ENCODE results near the gene STX5. TPM values are rescaled to one million over a fixed set of nuclear protein-coding genes. Genes with fewer than 3 reads are reported as not detected.

STX5 gene
- total and polyA plus RNA-seq, 9 of the 15 experiments (the other 6 are each of a cell fraction or from before 2014, with no cell fraction given) = 2.8 to 28.6 (median 23.7) TPM

DNA sequence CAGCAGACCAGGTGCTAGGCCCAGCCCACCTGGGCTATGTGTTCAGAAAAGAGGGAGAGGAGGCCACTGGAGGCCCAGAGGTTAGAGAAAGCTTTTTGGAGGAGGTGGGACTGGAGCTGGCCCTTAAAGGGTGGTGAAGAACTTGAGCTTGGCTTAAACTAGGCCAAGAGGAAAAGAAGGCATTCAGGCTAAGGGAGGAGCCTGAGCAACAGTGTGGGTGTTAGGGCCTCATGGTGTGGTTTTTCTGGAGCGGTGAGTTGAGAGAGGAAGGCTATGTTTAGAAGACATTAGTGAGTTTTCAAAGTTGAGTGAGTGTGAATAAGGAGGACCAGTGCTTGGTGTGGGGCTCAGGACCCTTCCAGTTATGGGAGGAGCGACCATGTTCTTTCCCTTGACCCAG is 54.5 kb downstream of the STX5 start:
- intact Hi-C loops (cut with micrococcal nuclease) (no loop called here), in situ Hi-C loops (cut with MboI) (no loop called here)
- Histone ChIP-seq H3K4me1 (replicated peaks in 1 of 2; ENCODE audit: control insufficient read depth in 2 of 2, insufficient read depth in 2 of 2, low read length in 2 of 2) (peaks cover 0 to 3% of the 10 kb centered on the region in 2 experiments; a peak in 2 of 5 replicates), H3K4me3 (no peak overlapping the region), H3K79me2 (ENCODE audit: control insufficient read depth, insufficient read depth, low read length) (peaks cover 19% of the 10 kb centered on the region), H3K27me3 (ENCODE audit: control insufficient read depth in 2 of 2, insufficient read depth in 2 of 2, low read length in 2 of 2) (no peaks in the 10 kb centered on the region), H3K27ac (ENCODE audit: extremely low read depth, low read depth, low read length) (no peak overlapping the region), H3K4me2 (ENCODE audit: insufficient read depth, low read length) (no peak overlapping the region), H3K9ac (ENCODE audit: insufficient read depth in 1 of 2, low read depth in 2 of 2, low read length in 2 of 2) (0 out of 4 replicates have a peak overlapping the region, but pooled peaks of 1 of the 2 experiments have one; percentile 36), H3K9me3 (replicated peaks; ENCODE audit: control insufficient read depth, insufficient read depth, low read depth, low read length) (no peaks in the 10 kb centered on the region), H2AFZ (ENCODE audit: low read depth, low read length) (no peak overlapping the region), H3K36me3 (ENCODE audit: control insufficient read depth, insufficient read depth, low read length) (peaks cover 59% of the 10 kb centered on the region), H3K9me1 (ENCODE audit: control insufficient read depth, insufficient read depth, low read length) (no peaks in the 10 kb centered on the region), H4K20me1 (replicated peaks; ENCODE audit: control insufficient read depth, insufficient read depth, low read length) (no peaks in the 10 kb centered on the region)
- DNase-seq (ENCODE audit: extremely low read depth in 1 of 4, low spot score in 3 of 4) (peak in 2 of 4 experiments; percentile 2 to 3), FAIRE-seq (no peak), ATAC-seq (no peak)
- CTCF ChIA-PET (ENCODE audit: low intra/inter-chr PET ratio) = no interaction called here
- BruUV-seq (replicated peaks) = no TSS peak
- 70% methylated on average over 2 of the region's 2 CpGs for WGBS (ENCODE audit: insufficient coverage, low coverage, missing lambda C conversion rate)
- POLR2A ChIA-PET = no interaction called here
- TF ChIP-seq HDAC1 (IDR thresholded peaks at IDR 0.05) (no peak), ZNF77 (CRISPR knock-in tag; IDR thresholded peaks at IDR 0.05) (no peak), ZNF217 (CRISPR knock-in tag; IDR thresholded peaks at IDR 0.05) (no peak), MTA1 (IDR thresholded peaks at IDR 0.05; ENCODE audit: borderline replicate concordance) (no peak), FOXA3 (CRISPR knock-in tag; conservative IDR thresholded peaks at IDR 0.05 in 1 of 2, IDR thresholded peaks at IDR 0.05 in 1 of 2) (no peak), MECOM (CRISPR knock-in tag; IDR thresholded peaks at IDR 0.05) (no peak), MEIS2 (IDR thresholded peaks at IDR 0.05; ENCODE audit: partially characterized antibody) (no peak), DNMT1 (IDR thresholded peaks at IDR 0.05) (no peak), ZNF830 (CRISPR knock-in tag; IDR thresholded peaks at IDR 0.05) (no peak), RUNX1 (IDR thresholded peaks at IDR 0.05; ENCODE audit: low read depth) (no peak), SIRT6 (IDR thresholded peaks at IDR 0.05; ENCODE audit: low read depth, low read length) (no peak), ZNF3 (CRISPR knock-in tag; IDR thresholded peaks at IDR 0.05) (no peak), FOXO4 (CRISPR knock-in tag; IDR thresholded peaks at IDR 0.05) (no peak), GTF2F1 (IDR thresholded peaks at IDR 0.05; ENCODE audit: low read depth, low read length) (no peak)

Data from K562 (cell line).